GM13976 (cell line): ENCODE measurements around the gene LILRA5.

Experiments
- DNase-seq: peaks from one replicate; pipeline ENCODE4 v3.0.0; 2012; ENCODE audit warnings: low spot score
- CTCF ChIP-seq: IDR thresholded peaks from 2 replicates; pipeline ENCODE4 v1.5.1; 2012; ENCODE audit warnings: borderline replicate concordance, mild to moderate bottlenecking; ENCODE audit not compliant: insufficient read depth; ENCODE audit errors: extremely low read depth, missing control alignments, control extremely low read depth
- in situ Hi-C: fragments of 300-500 bp; cut with MboI; formaldehyde crosslinking; loops from one replicate; pipeline ENCODE4 v1.12.0; 2022; ENCODE audit warnings: low sequenced_read_pairs, mixed read lengths, inconsistent platforms; ENCODE audit not compliant: unreplicated experiment

The LILRA5 gene

DNA sequence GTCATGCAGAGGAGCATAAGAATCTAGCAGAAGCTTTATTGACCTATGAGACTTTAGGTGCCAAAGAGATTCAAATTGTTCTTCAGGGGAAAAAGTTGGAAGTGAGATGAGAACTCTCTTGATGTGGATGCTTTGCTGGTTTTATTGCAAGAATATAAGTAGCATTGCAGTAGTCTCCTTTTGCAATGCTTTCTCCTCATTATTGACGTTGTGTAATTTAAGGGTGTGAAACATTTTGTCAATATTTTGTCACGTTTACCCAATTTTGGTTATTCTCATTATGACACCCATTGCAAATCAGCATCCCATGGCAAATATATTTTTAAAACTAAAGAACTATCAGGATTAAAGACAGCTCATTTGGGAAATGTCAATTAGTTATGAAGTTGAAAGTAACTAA, 44.0 kb downstream of the LILRA5 start:
- in situ Hi-C loops, result no loop called here
- TF ChIP-seq CTCF, result no peak
- DNase-seq, result no peak

GRCh38 chr19:54266133-54266532, 46.8 kb downstream of the LILRA5 start:
- DNase-seq, result peak; percentile 69
- in situ Hi-C loops, result no loop called here
- TF ChIP-seq CTCF, result peak; percentile 46

GRCh38 chr19:54262470-54262869, 50.5 kb downstream of the LILRA5 start:
- no peak for DNase-seq
- in situ Hi-C loops, result no loop called here
- no peak for TF ChIP-seq CTCF

DNA sequence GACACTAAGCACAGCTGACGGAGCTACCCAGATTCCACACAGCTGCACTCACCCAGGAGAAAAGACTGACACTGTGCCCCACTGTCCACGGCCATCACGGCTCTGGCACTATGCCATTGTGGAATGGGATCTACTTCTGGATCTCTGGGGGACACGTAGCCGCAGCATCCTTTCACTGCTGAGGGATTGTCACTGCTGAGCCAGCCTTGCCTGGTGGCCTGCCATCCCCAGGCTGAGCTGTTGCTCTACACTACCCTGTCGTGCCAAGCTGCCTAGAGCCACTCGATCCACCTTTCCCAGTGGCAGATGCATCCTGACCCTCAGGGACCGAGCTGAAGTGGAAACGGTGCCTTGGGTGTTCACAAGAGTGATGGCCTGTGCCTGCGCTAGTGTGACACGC, 50.9 kb downstream of the LILRA5 start:
- DNase-seq, result no peak
- TF ChIP-seq CTCF, result no peak
- in situ Hi-C loops, result no loop called here

DNA sequence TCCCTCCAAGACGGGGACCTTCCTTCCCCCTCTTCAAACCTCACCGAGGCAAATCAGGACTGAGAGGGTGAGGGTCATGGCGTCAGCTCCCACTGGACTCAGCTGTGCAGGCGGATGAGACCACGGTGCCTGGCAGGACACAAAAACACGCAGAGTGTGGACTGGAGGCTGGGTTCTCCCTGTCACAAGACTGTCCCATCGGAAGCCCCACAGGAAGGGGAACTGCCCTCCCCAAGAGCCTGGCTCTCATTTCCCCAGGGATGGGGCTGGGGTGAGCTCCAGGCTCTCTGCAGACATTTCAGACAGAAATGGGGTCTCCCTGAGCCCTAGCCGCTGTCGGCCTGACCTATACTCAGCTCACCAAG, 55.9 kb downstream of the LILRA5 start, which contains the start of gene LILRB5:
TSS of gene LILRB5 (minus strand) at position 158 of the 365 bp plus-strand sequence. CDS start at position 78, 80 bp downstream.
- TF ChIP-seq CTCF, result no peak
- in situ Hi-C loops, result no loop called here
- no peak for DNase-seq
